ENCODE measurements around the gene MYLK3.
"Not testable (repeated sequence)": the region's sequence is repeated elsewhere in the genome, so short reads cannot be mapped to it uniquely, and the experiment has no call there.

MYLK3 gene

GRCh38 chr16:46747777-46748651, at the start of gene MYLK3:
Gene MYLK3, minus strand, starts transcription at chr16:46748344. Its CDS starts 151 bp downstream, at chr16:46748193.
- no peak for DNase-seq

- no peak for DNase-seq
These were observed 49.4 kb upstream of the MYLK3 start for GRCh38 chr16:46797501-46797900.

GRCh38 chr16:46796764-46797269, 48.7 kb upstream of the MYLK3 start:
- no peak for DNase-seq

GRCh38 chr16:46793841-46794240, 45.7 kb upstream of the MYLK3 start:
- DNase-seq: no peak

- DNase-seq: no peak
These were observed 42.6 kb upstream of the MYLK3 start for GRCh38 chr16:46790599-46791270.

GRCh38 chr16:46789499-46790414, 41.6 kb upstream of the MYLK3 start:
- DNase-seq: peak; percentile 65

GRCh38 chr16:46788891-46789474, 40.8 kb upstream of the MYLK3 start:
- DNase-seq: no peak

- no peak for DNase-seq
These were observed 39.8 kb upstream of the MYLK3 start for GRCh38 chr16:46787909-46788308.

- no peak for DNase-seq
These were observed 37.1 kb upstream of the MYLK3 start for GRCh38 chr16:46785076-46785845.

GRCh38 chr16:46784569-46784968, 36.4 kb upstream of the MYLK3 start:
- not testable (repeated sequence) for DNase-seq

- no peak for DNase-seq
These were observed 35.7 kb upstream of the MYLK3 start for GRCh38 chr16:46783800-46784199.

GRCh38 chr16:46782320-46782719, 34.2 kb upstream of the MYLK3 start:
- no peak for DNase-seq

- DNase-seq: no peak
These were observed 29.7 kb upstream of the MYLK3 start for GRCh38 chr16:46777804-46778203.

- peak; percentile 14 for DNase-seq
These were observed 27.1 kb upstream of the MYLK3 start for GRCh38 chr16:46775214-46775613.

GRCh38 chr16:46774743-46775177, 26.6 kb upstream of the MYLK3 start:
- no peak for DNase-seq

GRCh38 chr16:46772463-46772862, 24.3 kb upstream of the MYLK3 start:
- DNase-seq: no peak

GRCh38 chr16:46768809-46769208, 20.7 kb upstream of the MYLK3 start:
- DNase-seq: no peak

GRCh38 chr16:46765050-46765449, 16.9 kb upstream of the MYLK3 start:
- DNase-seq: peak; percentile 16

GRCh38 chr16:46763147-46763546, 15.0 kb upstream of the MYLK3 start:
- no peak for DNase-seq

GRCh38 chr16:46762583-46762982, 14.4 kb upstream of the MYLK3 start:
- no peak for DNase-seq

- DNase-seq: no peak
These were observed 11.2 kb upstream of the MYLK3 start for GRCh38 chr16:46759309-46759708.

All from HCEC 1CT (cell line).